Mesothelial cell of epicardium (in vitro differentiated cells): ENCODE data around the gene TYK2. TPM values are rescaled to one million over a fixed set of nuclear protein-coding genes. Genes with fewer than 3 reads are reported as not detected.
"Not testable (repeated sequence)": the region's sequence is repeated elsewhere in the genome, so short reads cannot be mapped to it uniquely, and the experiment has no call there.

Experiments used
- DNase-seq, 2 experiments: peaks; one replicate each; pipeline ENCODE4 v3.0.0; 2021; ENCODE audit warnings: low spot score in 2 of 2; ENCODE audit not compliant: unreplicated experiment in 2 of 2
- H3K27ac Mint-ChIP-seq: 2 replicates; pipeline ENCODE4 v1.8.0; 2021; ENCODE audit warnings: mixed read lengths
- H3K27me3 Mint-ChIP-seq: 2 replicates; pipeline ENCODE4 v1.8.0; 2021; ENCODE audit warnings: low read depth, mixed read lengths
- H3K36me3 Mint-ChIP-seq: 2 replicates; pipeline ENCODE4 v1.8.0; 2021; ENCODE audit warnings: mixed read lengths
- H3K4me1 Mint-ChIP-seq: 2 replicates; pipeline ENCODE4 v1.8.0; 2021; ENCODE audit warnings: mixed read lengths
- H3K4me3 Mint-ChIP-seq: 2 replicates; pipeline ENCODE4 v1.8.0; 2021; ENCODE audit warnings: mild to moderate bottlenecking, moderate library complexity, mixed read lengths
- H3K9me3 Mint-ChIP-seq: 2 replicates; pipeline ENCODE4 v1.8.0; 2021; ENCODE audit warnings: mixed read lengths
- total RNA-seq: library from RNA; stranded (reverse); gene quantifications from 3 replicates; pipeline ENCODE4 v1.2.1, GENCODE V29; 2021
- TF ChIP-seq, protein P1 (sequence below): fragments of 200-600 bp; sonication (generic); IDR thresholded peaks from one replicate; pipeline ENCODE4 v1.5.0; 2021; ENCODE audit warnings: antibody characterized with exemption; ENCODE audit not compliant: unreplicated experiment

Gene TYK2
- total RNA-seq, 1 donor from 2014 or later, result 142 TPM

DNA sequence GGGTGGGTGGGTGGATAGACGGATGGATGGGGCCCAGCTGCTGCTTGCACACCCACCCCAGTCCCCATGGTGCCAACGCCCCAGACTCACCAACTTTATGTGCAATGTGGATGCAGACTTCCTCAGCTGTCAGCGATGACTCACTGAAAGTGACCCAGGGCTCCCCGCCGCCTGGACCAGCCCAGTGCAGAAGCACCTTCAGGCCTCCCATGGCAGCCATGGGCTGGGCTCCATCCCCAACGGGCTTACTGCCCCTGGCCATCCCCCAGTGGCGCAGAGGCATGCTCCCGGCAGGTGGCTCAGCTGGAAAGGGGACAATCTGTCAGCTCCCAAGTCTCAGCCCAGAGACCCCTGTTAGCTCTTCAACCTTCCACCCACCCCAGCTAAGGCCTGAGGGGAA is 2.2 kb downstream of the TYK2 start:
- no peak overlapping the region for H3K4me3 Mint-ChIP-seq
- no peaks in the 10 kb centered on the region for H3K27me3 Mint-ChIP-seq

DNA sequence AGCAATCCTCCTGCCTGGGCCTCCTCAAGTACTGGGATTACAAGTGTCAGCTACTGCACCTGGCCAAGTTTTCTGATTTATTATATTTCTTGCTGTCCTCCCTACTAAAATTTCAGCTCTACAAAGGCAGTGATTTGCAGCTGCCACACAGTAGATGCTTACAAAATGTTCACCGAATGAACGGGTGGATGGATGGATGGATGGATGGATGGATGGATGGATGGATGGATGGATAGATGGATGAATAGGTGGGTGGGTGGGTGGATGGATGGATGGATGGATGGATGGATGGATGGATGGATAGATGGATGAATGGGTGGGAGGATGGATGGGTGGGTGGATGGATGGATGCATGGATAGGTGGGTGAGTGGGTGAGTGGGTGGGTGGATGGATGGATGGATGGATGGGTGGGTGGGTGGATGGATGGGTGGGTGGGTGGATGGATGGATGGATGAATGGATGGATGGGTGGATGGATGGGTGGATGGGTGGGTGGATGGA is 3.2 kb downstream of the TYK2 start:
- H3K27me3 Mint-ChIP-seq, H3K9me3 Mint-ChIP-seq, H3K4me3 Mint-ChIP-seq, DNase-seq, H3K27ac Mint-ChIP-seq: not testable (repeated sequence)
- Mint-ChIP-seq H3K36me3 (peaks cover 14% of the 10 kb centered on the region), H3K4me1 (peaks cover 18% of the 10 kb centered on the region)

More for the DNA sequence above, 2.2 kb downstream of the TYK2 start:
- Mint-ChIP-seq H3K36me3 (peaks cover 14% of the 10 kb centered on the region), H3K4me1 (peaks cover 18% of the 10 kb centered on the region), H3K27ac (no peak overlapping the region), H3K9me3 (no peaks in the 10 kb centered on the region)
- no peak for DNase-seq
- TF ChIP-seq, protein P1, sequence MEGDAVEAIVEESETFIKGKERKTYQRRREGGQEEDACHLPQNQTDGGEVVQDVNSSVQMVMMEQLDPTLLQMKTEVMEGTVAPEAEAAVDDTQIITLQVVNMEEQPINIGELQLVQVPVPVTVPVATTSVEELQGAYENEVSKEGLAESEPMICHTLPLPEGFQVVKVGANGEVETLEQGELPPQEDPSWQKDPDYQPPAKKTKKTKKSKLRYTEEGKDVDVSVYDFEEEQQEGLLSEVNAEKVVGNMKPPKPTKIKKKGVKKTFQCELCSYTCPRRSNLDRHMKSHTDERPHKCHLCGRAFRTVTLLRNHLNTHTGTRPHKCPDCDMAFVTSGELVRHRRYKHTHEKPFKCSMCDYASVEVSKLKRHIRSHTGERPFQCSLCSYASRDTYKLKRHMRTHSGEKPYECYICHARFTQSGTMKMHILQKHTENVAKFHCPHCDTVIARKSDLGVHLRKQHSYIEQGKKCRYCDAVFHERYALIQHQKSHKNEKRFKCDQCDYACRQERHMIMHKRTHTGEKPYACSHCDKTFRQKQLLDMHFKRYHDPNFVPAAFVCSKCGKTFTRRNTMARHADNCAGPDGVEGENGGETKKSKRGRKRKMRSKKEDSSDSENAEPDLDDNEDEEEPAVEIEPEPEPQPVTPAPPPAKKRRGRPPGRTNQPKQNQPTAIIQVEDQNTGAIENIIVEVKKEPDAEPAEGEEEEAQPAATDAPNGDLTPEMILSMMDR, result no peak

DNA sequence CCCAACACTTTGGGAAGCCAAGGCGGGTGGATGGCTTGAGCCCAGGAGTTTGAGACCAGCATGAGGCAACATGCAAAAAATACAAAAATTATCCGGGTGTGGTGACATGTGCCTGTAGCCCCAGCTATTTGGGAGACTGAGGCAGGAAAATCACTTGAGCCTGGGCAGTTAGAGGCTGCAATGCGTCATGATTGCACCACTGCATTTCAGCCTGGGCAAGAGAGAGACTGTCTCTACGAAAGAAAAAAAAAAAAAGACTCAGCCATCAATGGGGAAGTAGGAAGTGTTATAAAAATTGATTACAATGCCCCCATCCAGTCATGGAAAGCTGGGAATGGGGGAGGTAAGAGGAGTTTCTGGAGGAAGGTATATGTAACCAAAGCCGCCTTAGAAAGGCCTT is 5.4 kb downstream of the TYK2 start:
- H3K27me3 Mint-ChIP-seq, result no peaks in the 10 kb centered on the region
- no peaks in the 10 kb centered on the region for H3K9me3 Mint-ChIP-seq
- DNase-seq, result no peak
- no peak overlapping the region for H3K4me3 Mint-ChIP-seq
- no peak overlapping the region for H3K27ac Mint-ChIP-seq
- H3K4me1 Mint-ChIP-seq, result peaks cover 5% of the 10 kb centered on the region
- TF ChIP-seq, protein P1, result no peak
- peaks cover 14% of the 10 kb centered on the region for H3K36me3 Mint-ChIP-seq

DNA sequence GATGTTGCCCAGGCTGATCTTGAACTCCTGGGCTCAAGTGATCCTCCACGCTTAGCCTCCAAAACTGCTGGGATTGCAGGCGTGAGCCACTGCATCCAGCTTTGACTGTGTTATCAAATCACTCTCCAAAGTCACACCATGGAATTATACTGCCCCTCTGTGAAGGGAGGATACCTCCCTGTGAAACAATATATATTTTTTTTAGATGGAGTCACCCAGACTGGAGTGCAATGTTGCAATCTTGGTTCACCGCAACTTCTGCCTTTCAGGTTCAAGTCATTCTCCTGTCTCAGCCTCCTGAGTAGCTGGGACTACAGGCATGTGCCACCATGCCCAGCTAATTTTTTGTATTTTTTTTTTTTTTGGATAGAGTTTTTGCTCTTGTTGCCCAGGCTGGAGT is 7.7 kb downstream of the TYK2 start:
- no peaks in the 10 kb centered on the region for H3K4me1 Mint-ChIP-seq
- H3K27me3 Mint-ChIP-seq, result no peaks in the 10 kb centered on the region
- peaks cover 7% of the 10 kb centered on the region for H3K9me3 Mint-ChIP-seq
- no peak overlapping the region for H3K4me3 Mint-ChIP-seq
- H3K36me3 Mint-ChIP-seq, result peaks cover 32% of the 10 kb centered on the region
- TF ChIP-seq, protein P1, result no peak
- no peak for DNase-seq
- H3K27ac Mint-ChIP-seq, result no peak overlapping the region

DNA sequence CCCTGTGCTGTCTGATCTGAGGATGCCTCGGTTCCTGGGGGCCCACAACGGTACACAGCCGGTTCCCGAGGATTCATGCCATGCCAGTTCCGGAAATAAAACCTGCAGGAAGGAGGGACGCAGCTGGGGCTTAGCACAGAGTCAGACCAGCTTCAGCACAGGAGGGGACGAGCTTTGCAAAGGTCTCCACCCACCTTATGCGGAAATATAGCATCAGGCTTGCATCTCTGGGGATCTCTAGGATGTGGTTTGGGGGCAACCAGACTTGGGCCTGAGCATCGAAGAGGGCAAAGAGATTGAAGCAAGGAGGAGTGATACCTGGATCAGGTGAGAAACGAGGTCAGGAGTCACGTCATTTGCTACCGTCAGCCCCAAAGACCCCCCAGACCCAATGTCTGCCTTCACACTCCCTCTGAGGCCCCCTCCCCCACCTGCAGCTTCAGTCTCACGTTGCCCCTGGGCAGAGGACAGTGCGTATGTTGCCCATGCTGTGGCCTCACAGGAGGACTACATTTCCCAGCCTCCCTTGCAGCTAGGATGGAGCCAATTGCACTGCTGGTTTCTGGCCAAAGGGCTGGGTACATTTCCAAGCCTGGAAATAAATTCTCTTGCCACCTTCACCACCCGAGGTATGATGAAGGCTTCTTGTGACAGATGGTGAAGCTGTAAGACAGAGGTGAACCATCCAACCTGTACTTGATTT is 12.1 kb downstream of the TYK2 start:
- Mint-ChIP-seq H3K27ac (no peak overlapping the region), H3K9me3 (peaks cover 7% of the 10 kb centered on the region), H3K36me3 (peaks cover 34% of the 10 kb centered on the region), H3K4me3 (no peak overlapping the region), H3K4me1 (no peaks in the 10 kb centered on the region), H3K27me3 (no peaks in the 10 kb centered on the region)
- TF ChIP-seq, protein P1, result no peak
- no peak for DNase-seq

DNA sequence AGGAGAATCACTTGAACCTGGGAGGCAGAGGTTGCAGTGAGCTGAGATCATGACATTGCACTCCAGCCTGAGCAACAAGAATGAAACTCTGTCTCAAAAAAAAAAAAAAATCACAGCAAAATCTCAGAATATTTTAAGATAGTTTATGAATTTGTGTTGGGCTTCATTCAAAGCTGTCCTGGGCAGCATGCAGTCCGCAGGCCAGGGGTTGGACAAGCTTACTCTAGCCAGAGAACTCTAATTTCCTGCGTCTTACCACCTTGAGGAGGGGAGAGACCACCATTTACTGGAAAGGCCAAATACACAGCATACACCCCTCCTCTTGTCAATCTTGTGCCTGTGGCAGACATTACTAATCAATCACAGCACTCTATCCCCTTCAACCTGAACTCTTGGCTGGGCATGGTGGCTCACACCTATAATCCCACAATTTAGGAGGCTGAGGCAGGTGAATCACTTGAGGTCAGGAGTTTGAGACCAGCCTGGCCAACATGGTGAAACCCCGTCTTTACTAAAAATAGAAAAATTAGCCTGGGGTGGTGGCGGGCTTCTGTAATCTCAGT is 13.3 kb downstream of the TYK2 start:
- not testable (repeated sequence) for H3K4me1 Mint-ChIP-seq, H3K4me3 Mint-ChIP-seq, H3K9me3 Mint-ChIP-seq, H3K27ac Mint-ChIP-seq, DNase-seq, H3K27me3 Mint-ChIP-seq
- peaks cover 35% of the 10 kb centered on the region for H3K36me3 Mint-ChIP-seq
